ENCODE measurements around the gene MRM1. TPM values are rescaled to one million over a fixed set of nuclear protein-coding genes. Genes with fewer than 3 reads are reported as not detected.

The MRM1 gene
- total and polyA plus RNA-seq, 7 donors: 8.7 to 30.6 (median 11.1) TPM

DNA sequence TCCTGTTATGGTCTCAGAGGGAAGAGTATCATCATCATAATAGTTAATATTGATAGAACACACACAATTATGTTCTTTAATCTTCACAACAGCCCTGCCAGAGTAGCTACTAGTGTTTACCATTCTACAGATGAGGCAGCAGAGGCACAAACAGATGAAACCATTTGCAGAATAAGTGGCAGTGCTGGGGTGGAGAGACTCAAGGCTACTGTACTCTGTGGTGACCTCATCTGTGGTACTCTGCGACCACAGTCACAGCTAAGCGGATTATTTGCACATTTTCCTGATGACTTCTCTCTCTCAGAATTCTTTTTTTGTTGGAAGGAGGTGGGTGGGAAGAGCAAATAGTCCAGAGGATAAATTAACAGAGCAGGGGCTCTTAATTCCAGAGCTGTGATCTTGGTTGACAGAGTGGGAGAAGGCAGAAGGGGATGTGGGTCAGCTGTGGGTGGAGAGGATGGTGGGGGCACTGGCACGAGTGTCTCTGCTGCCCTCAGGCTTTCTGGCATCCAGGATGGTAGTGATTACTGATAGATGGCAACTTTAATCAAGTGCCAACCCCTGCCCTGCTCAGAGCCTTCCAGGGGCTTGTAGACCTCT lies 41.8 kb downstream of the MRM1 start:
- H3K27me3 ChIP-seq (ENCODE audit: insufficient read depth in 3 of 3, low read length in 2 of 3): peaks cover 0 to 81% (median 21%) of the 10 kb centered on the region in 3 donors
- no peaks in the 10 kb centered on the region for H3K9me3 ChIP-seq
- WGBS, 3 donors: 51 to 62% (median 54%) methylated on average over 3 of the region's 3 CpGs
- H3K36me3 ChIP-seq (ENCODE audit: insufficient read depth in 1 of 2, low read depth in 1 of 2): no peaks in the 10 kb centered on the region
- no peak for DNase-seq
- H3K4me1 ChIP-seq: peaks cover 11% of the 10 kb centered on the region
- TF ChIP-seq, protein P1, sequence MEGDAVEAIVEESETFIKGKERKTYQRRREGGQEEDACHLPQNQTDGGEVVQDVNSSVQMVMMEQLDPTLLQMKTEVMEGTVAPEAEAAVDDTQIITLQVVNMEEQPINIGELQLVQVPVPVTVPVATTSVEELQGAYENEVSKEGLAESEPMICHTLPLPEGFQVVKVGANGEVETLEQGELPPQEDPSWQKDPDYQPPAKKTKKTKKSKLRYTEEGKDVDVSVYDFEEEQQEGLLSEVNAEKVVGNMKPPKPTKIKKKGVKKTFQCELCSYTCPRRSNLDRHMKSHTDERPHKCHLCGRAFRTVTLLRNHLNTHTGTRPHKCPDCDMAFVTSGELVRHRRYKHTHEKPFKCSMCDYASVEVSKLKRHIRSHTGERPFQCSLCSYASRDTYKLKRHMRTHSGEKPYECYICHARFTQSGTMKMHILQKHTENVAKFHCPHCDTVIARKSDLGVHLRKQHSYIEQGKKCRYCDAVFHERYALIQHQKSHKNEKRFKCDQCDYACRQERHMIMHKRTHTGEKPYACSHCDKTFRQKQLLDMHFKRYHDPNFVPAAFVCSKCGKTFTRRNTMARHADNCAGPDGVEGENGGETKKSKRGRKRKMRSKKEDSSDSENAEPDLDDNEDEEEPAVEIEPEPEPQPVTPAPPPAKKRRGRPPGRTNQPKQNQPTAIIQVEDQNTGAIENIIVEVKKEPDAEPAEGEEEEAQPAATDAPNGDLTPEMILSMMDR (IDR thresholded peaks at IDR 0.05): no peak
- intact Hi-C loops (cut with DNase I): no loop called here
- no peak for ATAC-seq
- no peak overlapping the region for H3K27ac ChIP-seq
- H3K4me3 ChIP-seq: no peak overlapping the region

DNA sequence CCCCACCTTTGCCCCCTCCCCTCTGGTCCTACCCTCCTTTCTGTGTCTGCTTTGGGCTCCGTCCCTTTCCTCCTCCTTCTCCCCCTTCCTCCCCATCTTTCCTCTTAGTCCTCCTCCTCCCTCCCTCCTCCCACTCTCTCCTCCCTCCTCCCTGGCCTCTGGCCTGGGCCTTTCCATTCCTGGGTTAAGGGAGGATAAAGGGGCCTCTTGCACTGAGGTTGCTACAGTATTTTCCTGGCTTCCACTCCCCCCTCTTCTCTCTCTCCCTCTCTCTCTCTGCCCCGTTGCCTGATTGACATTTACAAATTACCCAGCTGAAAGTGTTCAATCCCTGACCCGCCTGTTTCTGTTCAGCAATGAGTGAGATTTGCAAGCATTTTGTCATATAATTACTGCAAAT lies 44.0 kb downstream of the MRM1 start:
- TF ChIP-seq, protein P1 (IDR thresholded peaks at IDR 0.05): no peak
- H3K4me3 ChIP-seq: no peak overlapping the region
- no peaks in the 10 kb centered on the region for H3K9me3 ChIP-seq
- intact Hi-C loops (cut with DNase I): no loop called here
- no peak for ATAC-seq
- H3K27ac ChIP-seq: no peak overlapping the region
- DNase-seq: no peak
- no peaks in the 10 kb centered on the region for H3K36me3 ChIP-seq (ENCODE audit: insufficient read depth in 1 of 2, low read depth in 1 of 2)
- 54 to 61% (median 61%) methylated on average over 3 of the region's 3 CpGs for WGBS, 3 donors
- peaks cover 11% of the 10 kb centered on the region for H3K4me1 ChIP-seq
- H3K27me3 ChIP-seq (ENCODE audit: insufficient read depth in 3 of 3, low read length in 2 of 3): peaks cover 0 to 62% (median 18%) of the 10 kb centered on the region in 3 donors

DNA sequence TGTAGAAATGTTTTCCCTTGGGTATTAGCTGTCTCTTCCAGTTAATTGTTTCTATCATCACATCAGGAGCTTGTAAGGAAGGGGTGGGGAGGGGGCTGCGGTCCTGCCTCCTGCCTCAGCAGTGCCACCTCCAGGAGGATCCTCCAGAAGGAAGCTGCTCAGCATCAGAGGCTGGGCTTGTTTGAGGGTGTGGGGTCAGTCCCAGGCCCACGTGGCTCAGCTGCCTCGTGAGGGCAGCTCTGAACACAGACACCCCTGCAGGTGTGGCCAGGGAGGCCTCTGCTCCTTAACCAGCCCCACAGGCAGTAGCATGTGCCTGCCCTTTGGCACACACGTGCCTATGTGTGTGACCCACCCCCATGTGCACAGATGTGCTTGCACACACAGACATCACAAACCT lies 46.3 kb downstream of the MRM1 start:
- ATAC-seq (no peak), DNase-seq (no peak)
- TF ChIP-seq, protein P1 (IDR thresholded peaks at IDR 0.05): no peak
- Histone ChIP-seq H3K27me3 (ENCODE audit: insufficient read depth in 3 of 3, low read length in 2 of 3) (peaks cover 0 to 46% (median 8%) of the 10 kb centered on the region in 3 donors), H3K36me3 (ENCODE audit: insufficient read depth in 1 of 2, low read depth in 1 of 2) (no peaks in the 10 kb centered on the region), H3K27ac (no peak overlapping the region), H3K4me3 (no peak overlapping the region), H3K9me3 (no peaks in the 10 kb centered on the region), H3K4me1 (no peaks in the 10 kb centered on the region)
- WGBS, 3 donors: 20 to 34% (median 29%) methylated on average over 4 of the region's 4 CpGs
- intact Hi-C loops (cut with DNase I): no loop called here

- no peaks in the 10 kb centered on the region for H3K9me3 ChIP-seq
- WGBS, 3 donors: 26 to 28% (median 27%) methylated on average over 9 of the region's 9 CpGs
- ATAC-seq: no peak
- intact Hi-C loops (cut with DNase I): no loop called here
- no peaks in the 10 kb centered on the region for H3K4me1 ChIP-seq
- H3K27ac ChIP-seq: no peak overlapping the region
- DNase-seq: no peak
- no peaks in the 10 kb centered on the region for H3K36me3 ChIP-seq (ENCODE audit: insufficient read depth in 1 of 2, low read depth in 1 of 2)
- no peak overlapping the region for H3K4me3 ChIP-seq
- TF ChIP-seq, protein P1 (IDR thresholded peaks at IDR 0.05): no peak
- peaks cover 0 to 32% (median 10%) of the 10 kb centered on the region in 3 donors for H3K27me3 ChIP-seq (ENCODE audit: insufficient read depth in 3 of 3, low read length in 2 of 3)
Observed at GRCh38 chr17:36650096-36650775, 48.9 kb downstream of the MRM1 start.
